Nephron progenitor cell (in vitro differentiated cells): ENCODE measurements around the gene HNMT.

Experiments used
- DNase-seq: peaks from one replicate; pipeline ENCODE4 v3.0.0; 2021
- H3K27ac Mint-ChIP-seq: 2 replicates; pipeline ENCODE4 v1.8.0; 2021; ENCODE audit warnings: mild to moderate bottlenecking, moderate library complexity, mixed read lengths
- H3K27me3 Mint-ChIP-seq: 2 replicates; pipeline ENCODE4 v1.8.0; 2021; ENCODE audit warnings: mild to moderate bottlenecking, low read depth, mixed read lengths; ENCODE audit not compliant: poor library complexity
- H3K36me3 Mint-ChIP-seq: 2 replicates; pipeline ENCODE4 v1.8.0; 2021; ENCODE audit warnings: low read depth, mixed read lengths
- H3K4me1 Mint-ChIP-seq: 2 replicates; pipeline ENCODE4 v1.8.0; 2021; ENCODE audit warnings: mixed read lengths
- H3K4me3 Mint-ChIP-seq: 2 replicates; pipeline ENCODE4 v1.8.0; 2021; ENCODE audit warnings: mild to moderate bottlenecking, moderate library complexity, mixed read lengths
- H3K9me3 Mint-ChIP-seq: 2 replicates; pipeline ENCODE4 v1.8.0; 2021; ENCODE audit warnings: mild to moderate bottlenecking, moderate library complexity, mixed read lengths
- CTCF ChIP-seq: fragments of 200-600 bp; sonication (generic); IDR thresholded peaks from 2 replicates; pipeline ENCODE4 v1.5.0; 2021; ENCODE audit warnings: antibody characterized with exemption

The HNMT gene

GRCh38 chr2:137973280-137973679, 9.0 kb downstream of the HNMT start:
- DNase-seq = no peak
- TF ChIP-seq CTCF = no peak
- H3K27me3 Mint-ChIP-seq = no peaks in the 10 kb centered on the region
- no peaks in the 10 kb centered on the region for H3K9me3 Mint-ChIP-seq
- peaks cover 12% of the 10 kb centered on the region for H3K36me3 Mint-ChIP-seq
- H3K27ac Mint-ChIP-seq = no peak overlapping the region
- peaks cover 5% of the 10 kb centered on the region for H3K4me1 Mint-ChIP-seq
- H3K4me3 Mint-ChIP-seq = no peak overlapping the region

GRCh38 chr2:137975280-137976271, 11.3 kb downstream of the HNMT start:
- H3K4me3 Mint-ChIP-seq = no peak overlapping the region
- H3K9me3 Mint-ChIP-seq = no peaks in the 10 kb centered on the region
- H3K27ac Mint-ChIP-seq = peak overlapping the region; percentile 56
- no peak for TF ChIP-seq CTCF
- H3K4me1 Mint-ChIP-seq = peaks cover 5% of the 10 kb centered on the region
- DNase-seq = no peak
- H3K27me3 Mint-ChIP-seq = peaks cover 3% of the 10 kb centered on the region
- no peaks in the 10 kb centered on the region for H3K36me3 Mint-ChIP-seq

GRCh38 chr2:137976274-137976673, 12.0 kb downstream of the HNMT start:
- H3K27ac Mint-ChIP-seq = no peak overlapping the region

GRCh38 chr2:137977790-137978189, 13.5 kb downstream of the HNMT start:
- TF ChIP-seq CTCF = no peak
- Mint-ChIP-seq H3K4me3 (no peak overlapping the region), H3K27ac (no peak overlapping the region), H3K36me3 (peaks cover 10% of the 10 kb centered on the region), H3K4me1 (peaks cover 5% of the 10 kb centered on the region), H3K27me3 (peaks cover 3% of the 10 kb centered on the region), H3K9me3 (no peaks in the 10 kb centered on the region)
- no peak for DNase-seq

More at GRCh38 chr2:137976274-137976673, 12.0 kb downstream of the HNMT start:
- H3K36me3 Mint-ChIP-seq = peaks cover 7% of the 10 kb centered on the region
- H3K4me1 Mint-ChIP-seq = peaks cover 5% of the 10 kb centered on the region
- H3K27me3 Mint-ChIP-seq = peaks cover 3% of the 10 kb centered on the region
- no peak for DNase-seq
- no peaks in the 10 kb centered on the region for H3K9me3 Mint-ChIP-seq
- H3K4me3 Mint-ChIP-seq = no peak overlapping the region
- no peak for TF ChIP-seq CTCF

- Mint-ChIP-seq H3K4me1 (peaks cover 13% of the 10 kb centered on the region), H3K4me3 (no peak overlapping the region), H3K27me3 (peaks cover 3% of the 10 kb centered on the region)
Measured at GRCh38 chr2:137980459-137980858, 16.2 kb downstream of the HNMT start.

More at GRCh38 chr2:137980459-137980858, 16.2 kb downstream of the HNMT start:
- no peak for TF ChIP-seq CTCF
- no peak overlapping the region for H3K27ac Mint-ChIP-seq
- H3K36me3 Mint-ChIP-seq = peaks cover 10% of the 10 kb centered on the region
- no peak for DNase-seq
- no peaks in the 10 kb centered on the region for H3K9me3 Mint-ChIP-seq
